HG03139 (cell line): ENCODE data around the gene TINAGL1.

Experiments
- ATAC-seq: cut with Tn5 transposase; IDR thresholded peaks from one replicate; pipeline ENCODE4 v1.9.1; 2021; ENCODE audit not compliant: unreplicated experiment

TINAGL1 gene

DNA sequence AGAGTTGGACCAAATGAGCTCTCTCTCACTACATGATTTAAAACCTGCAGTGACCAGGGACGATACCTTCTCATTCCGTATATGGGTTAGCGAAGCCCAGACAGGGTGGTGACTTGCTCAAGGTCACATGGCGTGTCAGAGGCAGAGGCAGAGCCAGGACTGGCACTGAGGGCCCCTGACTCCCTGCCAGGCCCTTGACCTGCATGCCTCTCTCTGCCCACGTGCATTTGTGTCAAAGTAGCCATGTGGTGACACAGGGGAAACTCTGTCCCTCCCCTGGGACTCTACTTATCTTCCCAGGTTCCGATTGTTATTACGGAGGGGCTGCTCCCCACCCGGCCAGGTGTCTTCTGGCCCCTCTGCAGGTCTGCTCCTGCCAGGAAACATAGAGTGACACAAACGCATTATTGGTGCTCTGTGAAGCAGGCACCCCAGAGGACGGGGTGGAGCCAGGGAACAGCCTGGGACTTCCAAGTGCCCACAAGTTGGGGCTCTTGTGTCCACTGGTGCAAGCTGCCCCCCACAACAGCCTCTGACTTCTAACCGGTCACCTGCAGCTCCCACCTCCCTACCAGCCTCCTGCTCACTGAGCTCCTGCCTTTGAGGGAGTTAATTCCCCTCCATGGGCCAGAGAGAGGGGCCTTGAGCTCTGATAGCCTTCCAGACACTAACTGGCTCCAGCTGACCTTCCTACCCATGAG, 7.3 kb upstream of the TINAGL1 start:
- ATAC-seq: no peak

DNA sequence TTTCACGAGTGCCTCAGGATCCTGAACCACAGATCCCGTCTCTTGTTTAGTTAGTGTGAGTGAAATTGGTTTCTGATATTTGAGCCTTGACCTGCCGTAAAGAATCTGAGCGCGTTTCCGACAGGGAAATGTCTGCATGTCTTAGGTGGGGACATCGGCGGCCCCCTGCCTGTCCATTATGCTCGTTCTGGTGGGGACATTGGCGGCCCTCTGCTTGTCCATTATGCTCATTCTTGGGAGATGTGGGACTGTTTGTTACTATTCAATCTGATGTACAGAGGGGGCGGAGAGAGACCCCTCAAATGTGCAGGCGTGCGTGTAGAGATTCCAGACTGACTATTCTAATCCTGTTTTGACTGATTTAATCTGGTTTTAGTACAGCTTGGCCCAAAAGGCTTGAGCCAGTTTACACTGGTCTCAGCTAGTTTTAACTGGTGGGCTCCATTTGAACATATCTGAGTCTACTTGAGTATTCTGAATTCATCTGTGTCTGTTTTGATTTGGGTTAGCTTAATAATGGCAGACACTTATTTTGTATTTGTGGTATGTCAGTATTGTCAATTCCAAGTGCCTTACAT, 6.6 kb upstream of the TINAGL1 start:
- ATAC-seq: no peak

GRCh38 chr1:31570228-31570627, 6.1 kb upstream of the TINAGL1 start:
- ATAC-seq: no peak

- ATAC-seq: no peak
These were observed 5.4 kb upstream of the TINAGL1 start for GRCh38 chr1:31570906-31571305.

DNA sequence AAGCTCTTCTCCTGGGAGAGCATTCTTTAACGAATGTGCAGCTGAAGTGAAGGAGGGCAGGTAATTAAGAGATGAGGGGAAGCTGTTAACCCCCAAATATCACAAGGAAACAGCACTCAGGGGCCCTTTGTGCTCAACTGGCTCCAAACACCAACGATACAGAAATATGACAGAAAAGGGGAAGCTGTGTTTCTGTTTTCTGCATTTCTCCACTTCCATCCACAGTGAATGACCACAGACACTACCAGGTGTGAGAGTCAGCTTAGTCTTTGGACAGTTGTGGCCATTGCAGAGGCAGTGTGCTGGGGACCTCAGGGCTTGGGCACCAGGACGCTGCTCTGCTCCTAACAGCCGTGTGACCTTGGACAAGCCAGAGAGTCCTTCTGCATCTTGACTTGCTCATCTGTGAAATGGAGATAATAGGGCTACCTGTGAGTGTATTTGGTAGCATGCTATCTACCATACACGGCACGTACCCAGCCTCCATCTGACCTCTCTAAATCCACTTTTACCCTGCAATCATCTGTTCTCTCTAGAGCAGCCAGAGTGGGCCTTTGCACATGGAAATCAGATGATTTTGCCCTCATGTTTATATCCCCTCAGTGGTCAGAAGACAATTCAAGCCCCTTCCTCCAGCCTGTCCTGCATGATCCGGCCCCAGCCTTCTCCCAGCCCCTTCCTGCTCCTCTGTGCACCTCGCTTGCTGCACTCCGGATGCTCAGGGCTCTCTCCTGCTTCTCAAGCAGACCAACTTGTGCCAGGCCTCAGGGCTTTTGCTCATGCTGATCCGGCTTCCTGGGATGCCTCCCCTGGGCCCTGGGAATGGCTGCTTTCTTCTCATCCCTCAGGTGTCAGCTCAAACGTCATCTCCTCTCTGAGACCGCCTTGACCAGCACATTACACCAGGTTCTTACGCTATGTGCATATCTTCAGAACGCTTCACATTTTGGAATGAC, 4.7 kb upstream of the TINAGL1 start:
- ATAC-seq: no peak

DNA sequence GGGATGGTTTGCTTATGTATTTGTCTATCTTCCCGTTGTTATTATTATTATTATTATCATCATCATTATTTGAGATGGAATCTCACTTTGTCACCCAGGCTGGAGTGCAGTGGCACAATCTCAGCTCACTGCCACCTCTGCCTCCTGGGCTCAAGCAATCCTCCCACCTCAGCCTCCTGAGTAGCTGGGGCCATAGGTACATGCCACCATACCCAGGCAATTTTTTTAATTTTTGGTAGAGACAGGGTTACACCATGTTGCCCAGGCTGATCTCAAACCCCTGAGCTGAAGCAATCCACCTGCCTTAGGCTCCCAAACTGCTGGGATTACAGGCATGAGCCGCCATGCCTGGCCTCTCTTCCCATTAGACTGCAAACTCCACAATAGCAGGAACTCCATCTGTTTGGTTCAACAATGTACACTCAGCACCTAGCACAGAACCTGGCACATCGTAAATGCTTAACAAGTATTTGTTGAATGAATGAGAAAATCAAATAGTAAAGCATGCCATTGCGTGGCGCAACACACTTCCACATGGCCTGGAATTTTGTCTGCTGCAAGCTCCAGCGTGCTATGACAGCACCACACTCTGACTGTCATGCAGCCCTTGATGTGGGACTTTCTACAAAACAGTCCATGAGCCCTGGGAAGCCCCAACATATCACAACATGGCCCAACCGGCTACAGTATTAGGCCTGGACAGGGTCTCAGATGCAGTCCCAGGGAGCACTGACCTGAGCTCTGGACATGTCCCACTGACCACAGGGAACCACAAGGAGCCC, 3.8 kb upstream of the TINAGL1 start:
- no peak for ATAC-seq

DNA sequence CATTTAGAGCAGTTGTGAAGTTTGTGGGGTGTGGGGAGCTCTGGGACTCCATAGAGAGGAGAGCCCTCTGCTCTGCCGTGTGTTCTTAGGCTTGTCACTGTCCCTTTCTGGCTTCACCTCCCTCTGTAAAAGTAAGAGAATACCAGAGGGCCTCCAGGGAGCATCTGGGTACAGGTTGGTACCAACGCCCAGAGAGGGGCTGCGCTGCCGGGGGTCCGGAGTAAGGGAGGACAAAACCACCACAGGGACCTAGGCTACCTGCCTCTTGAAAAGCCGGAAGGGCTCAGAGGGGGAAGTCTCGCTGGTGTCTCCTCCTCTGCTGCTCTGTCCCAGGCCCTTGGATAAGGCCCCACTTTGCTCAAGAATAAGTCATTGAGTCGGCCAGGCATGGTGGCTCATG, 3.1 kb upstream of the TINAGL1 start:
- no peak for ATAC-seq

GRCh38 chr1:31574749-31575368, 1.5 kb upstream of the TINAGL1 start:
- ATAC-seq: no peak

- ATAC-seq: no peak
These were observed 760 bp upstream of the TINAGL1 start for GRCh38 chr1:31575369-31576140.

- no peak for ATAC-seq
These were observed 584 bp downstream of the TINAGL1 start for GRCh38 chr1:31576743-31577455.

- ATAC-seq: no peak
These were observed 1.3 kb downstream of the TINAGL1 start for GRCh38 chr1:31577515-31578192.

GRCh38 chr1:31579374-31579773, 3.1 kb downstream of the TINAGL1 start:
- ATAC-seq: no peak

DNA sequence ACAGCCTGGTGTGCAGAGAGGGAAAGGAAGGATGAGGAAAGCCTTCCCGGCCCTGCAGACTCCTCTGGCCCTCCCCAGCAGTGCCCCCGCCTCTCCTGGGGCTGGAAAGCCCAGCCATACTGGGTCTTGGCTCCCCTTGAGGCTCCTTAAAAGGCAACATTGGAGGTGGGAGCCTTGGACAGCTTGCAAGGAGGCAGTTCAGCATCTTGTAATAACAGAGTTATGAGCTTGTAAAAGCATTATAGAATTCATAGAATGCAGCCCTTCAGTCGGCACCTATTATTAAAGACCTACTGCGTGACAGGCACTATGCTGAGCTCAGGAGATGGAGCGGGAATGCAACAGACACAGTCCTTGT, 4.2 kb downstream of the TINAGL1 start:
- no peak for ATAC-seq

DNA sequence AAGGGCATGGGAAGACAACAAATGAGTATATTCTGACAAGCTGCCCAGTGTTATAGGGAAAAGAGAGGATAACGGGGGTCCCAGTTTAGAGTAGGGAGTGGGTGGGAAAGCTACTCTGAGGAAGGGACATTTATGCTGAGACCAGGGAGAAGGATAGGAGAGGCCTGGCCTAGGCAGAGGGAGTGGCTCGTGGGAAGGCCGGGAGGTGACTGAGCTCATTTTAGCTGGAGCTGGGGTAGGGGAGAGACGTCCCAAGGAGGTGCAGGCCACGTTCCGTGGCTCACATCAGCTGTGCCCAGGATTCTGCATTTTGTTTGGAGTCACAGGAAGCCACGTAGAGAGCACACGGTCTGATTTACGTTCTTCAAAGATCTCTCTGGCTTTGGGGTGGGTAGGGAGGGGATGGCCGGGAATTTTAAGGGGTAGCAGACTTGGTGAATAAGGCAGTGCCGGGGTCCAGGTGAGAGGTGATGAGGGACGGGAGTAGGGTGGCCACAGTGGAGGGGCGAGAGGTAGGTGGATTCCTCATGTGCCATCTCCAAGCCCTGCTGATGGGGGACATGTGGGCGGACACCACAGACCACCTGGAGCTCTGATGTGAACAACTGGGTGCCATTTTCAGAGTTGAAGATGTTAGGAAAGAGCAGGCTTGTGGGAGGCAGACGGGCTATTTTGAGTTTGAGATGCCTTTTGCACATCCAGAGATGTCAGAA, 4.7 kb downstream of the TINAGL1 start:
- no peak for ATAC-seq

GRCh38 chr1:31581821-31582810, 5.8 kb downstream of the TINAGL1 start:
- no peak for ATAC-seq

DNA sequence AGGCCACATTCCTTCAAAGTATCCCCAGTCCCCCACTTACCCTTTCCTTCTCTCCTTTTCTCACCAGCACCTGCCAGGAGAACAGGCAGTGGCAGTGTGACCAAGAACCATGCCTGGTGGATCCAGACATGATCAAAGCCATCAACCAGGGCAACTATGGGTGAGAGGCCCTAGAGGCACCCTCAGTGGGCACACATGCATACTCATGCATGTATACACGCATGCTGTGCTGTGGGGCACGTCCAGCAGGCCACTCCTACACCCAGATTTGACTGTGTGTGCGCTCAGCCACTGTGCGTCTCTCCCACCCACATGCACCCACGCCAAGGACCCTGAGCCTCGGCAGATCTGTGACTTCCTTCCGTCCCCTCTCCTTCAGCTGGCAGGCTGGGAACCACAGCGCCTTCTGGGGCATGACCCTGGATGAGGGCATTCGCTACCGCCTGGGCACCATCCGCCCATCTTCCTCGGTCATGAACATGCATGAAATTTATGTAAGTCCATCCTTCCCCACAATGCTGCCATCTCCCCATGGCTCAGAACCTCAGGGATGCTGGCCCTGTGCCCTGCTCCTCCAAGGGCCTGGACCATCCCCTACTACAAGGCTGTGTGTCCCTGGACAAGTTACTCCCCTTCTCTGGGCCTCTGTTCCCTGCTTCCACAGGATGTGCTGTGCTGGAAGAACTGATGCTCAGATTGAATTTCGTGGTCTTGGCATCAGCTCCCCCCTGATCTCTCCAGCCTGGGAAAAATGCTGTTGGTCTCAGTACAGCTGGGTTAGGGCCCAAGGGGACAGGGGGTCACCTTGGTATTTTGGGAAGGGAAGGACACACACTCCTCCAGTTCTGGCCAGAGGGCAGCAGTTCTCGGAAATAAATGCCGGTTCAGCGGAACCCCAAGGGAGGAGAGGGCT, 7.0 kb downstream of the TINAGL1 start:
- ATAC-seq: no peak
